Erythroblast (primary cell): ENCODE measurements around the gene PUS10.

Experiments
- GATA1 ChIP-seq: IDR thresholded peaks from 2 replicates; pipeline ENCODE4 v1.6.1; 2011; ENCODE audit warnings: low read depth, mild to moderate bottlenecking, control low read depth, low read length, moderate library complexity
- POLR2A ChIP-seq: IDR thresholded peaks from 2 replicates; pipeline ENCODE4 v1.6.1; 2011; ENCODE audit warnings: mild to moderate bottlenecking, low read length

DNA sequence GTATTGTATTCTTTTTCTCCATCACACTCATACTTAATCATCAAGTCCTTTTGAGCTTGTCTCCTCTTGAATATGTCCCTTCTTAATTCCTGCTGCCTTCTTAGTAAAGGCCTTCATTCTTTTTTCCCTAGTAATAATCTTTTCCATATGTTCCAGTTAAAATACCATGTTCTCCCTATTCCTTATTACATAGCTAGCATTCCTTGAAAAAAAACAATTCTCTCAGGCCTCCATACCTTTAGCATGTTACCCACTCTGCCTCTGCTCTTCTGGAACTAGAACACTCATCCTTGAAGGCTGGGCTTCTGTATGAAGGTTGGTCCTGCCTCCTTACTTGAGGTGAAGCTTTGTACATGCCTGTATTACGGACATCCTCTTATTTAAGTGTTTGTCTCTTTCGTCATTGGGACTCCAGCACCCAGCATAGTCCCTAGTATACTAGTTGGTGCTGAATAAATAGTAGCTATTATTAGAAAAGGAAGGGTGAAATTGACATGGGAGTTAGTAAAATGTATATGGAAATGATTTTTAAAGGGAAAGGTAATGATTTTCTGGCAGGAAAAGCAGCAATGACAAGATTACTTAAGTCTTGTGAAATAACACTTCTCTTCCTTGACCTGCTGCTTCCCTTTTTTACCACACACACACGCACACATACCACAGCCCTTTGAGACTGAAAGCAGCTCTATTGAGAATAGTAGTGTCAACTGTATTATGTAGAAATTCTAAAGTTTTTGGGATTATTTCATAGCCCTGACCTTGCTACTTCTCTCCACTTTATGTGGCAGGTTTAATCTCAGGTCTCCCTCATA lies 91.1 kb downstream of the PUS10 start:
- TF ChIP-seq POLR2A: no peak
- no peak for TF ChIP-seq GATA1
